Mesothelial cell of epicardium (in vitro differentiated cells): ENCODE data around the gene CIROP. TPM values are rescaled to one million over a fixed set of nuclear protein-coding genes. Genes with fewer than 3 reads are reported as not detected.

Experiments
- DNase-seq, 2 experiments: peaks; one replicate each; pipeline ENCODE4 v3.0.0; 2021; ENCODE audit warnings: low spot score in 2 of 2; ENCODE audit not compliant: unreplicated experiment in 2 of 2
- H3K27ac Mint-ChIP-seq: 2 replicates; pipeline ENCODE4 v1.8.0; 2021; ENCODE audit warnings: mixed read lengths
- H3K27me3 Mint-ChIP-seq: 2 replicates; pipeline ENCODE4 v1.8.0; 2021; ENCODE audit warnings: low read depth, mixed read lengths
- H3K36me3 Mint-ChIP-seq: 2 replicates; pipeline ENCODE4 v1.8.0; 2021; ENCODE audit warnings: mixed read lengths
- H3K4me1 Mint-ChIP-seq: 2 replicates; pipeline ENCODE4 v1.8.0; 2021; ENCODE audit warnings: mixed read lengths
- H3K4me3 Mint-ChIP-seq: 2 replicates; pipeline ENCODE4 v1.8.0; 2021; ENCODE audit warnings: mild to moderate bottlenecking, moderate library complexity, mixed read lengths
- H3K9me3 Mint-ChIP-seq: 2 replicates; pipeline ENCODE4 v1.8.0; 2021; ENCODE audit warnings: mixed read lengths
- total RNA-seq: library from RNA; stranded (reverse); gene quantifications from 3 replicates; pipeline ENCODE4 v1.2.1, GENCODE V29; 2021
- TF ChIP-seq, protein P1 (sequence below): fragments of 200-600 bp; sonication (generic); IDR thresholded peaks from one replicate; pipeline ENCODE4 v1.5.0; 2021; ENCODE audit warnings: antibody characterized with exemption; ENCODE audit not compliant: unreplicated experiment

Gene CIROP, protein sequence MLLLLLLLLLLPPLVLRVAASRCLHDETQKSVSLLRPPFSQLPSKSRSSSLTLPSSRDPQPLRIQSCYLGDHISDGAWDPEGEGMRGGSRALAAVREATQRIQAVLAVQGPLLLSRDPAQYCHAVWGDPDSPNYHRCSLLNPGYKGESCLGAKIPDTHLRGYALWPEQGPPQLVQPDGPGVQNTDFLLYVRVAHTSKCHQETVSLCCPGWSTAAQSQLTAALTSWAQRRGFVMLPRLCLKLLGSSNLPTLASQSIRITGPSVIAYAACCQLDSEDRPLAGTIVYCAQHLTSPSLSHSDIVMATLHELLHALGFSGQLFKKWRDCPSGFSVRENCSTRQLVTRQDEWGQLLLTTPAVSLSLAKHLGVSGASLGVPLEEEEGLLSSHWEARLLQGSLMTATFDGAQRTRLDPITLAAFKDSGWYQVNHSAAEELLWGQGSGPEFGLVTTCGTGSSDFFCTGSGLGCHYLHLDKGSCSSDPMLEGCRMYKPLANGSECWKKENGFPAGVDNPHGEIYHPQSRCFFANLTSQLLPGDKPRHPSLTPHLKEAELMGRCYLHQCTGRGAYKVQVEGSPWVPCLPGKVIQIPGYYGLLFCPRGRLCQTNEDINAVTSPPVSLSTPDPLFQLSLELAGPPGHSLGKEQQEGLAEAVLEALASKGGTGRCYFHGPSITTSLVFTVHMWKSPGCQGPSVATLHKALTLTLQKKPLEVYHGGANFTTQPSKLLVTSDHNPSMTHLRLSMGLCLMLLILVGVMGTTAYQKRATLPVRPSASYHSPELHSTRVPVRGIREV
- not detected in 3 replicates for total RNA-seq

DNA sequence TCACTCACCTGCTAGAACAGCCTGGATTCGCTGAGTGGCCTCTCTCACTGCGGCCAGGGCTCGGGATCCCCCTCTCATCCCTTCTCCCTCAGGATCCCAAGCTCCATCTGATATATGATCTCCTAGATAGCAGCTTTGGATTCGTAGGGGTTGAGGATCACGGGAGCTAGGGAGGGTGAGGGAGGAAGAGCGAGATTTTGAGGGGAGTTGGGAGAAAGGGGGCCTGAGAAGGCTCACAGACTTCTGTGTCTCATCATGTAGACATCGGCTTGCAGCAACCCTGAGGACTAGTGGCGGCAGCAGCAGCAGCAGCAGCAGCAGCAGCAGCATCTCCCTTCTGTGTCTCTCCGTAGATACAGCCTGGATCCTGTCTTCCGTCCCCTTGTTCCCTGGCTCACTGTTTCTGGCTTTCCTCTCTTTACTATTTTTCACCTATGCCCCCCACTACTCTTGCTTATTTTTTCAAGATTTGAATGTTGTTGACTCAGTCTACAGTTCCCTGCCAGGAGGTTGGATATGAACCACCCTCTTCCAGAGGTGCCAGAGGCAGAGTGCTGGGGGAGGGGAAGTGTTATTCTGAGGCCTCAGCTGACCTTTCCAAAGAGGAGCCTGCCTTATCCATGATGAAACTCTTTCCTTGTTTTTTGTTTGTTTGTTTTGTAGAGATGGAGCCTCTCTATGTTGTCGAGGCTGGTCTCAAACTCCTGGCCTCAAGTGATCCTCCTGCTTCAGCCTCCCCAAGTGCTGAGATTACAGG is at the start of gene CIROP:
TSS of gene CIROP (minus strand) at position 399 of the 757 bp plus-strand sequence. CDS start at position 330, 69 bp downstream.
- DNase-seq: no peak
- no peaks in the 10 kb centered on the region for H3K4me1 Mint-ChIP-seq
- H3K4me3 Mint-ChIP-seq: no peak within 1 kb of the TSS
- H3K36me3 Mint-ChIP-seq: no peaks in the 10 kb centered on the region
- no peak within 1 kb of the TSS for H3K27ac Mint-ChIP-seq
- H3K27me3 Mint-ChIP-seq: peaks cover 15% of the 10 kb centered on the region
- TF ChIP-seq, protein P1, sequence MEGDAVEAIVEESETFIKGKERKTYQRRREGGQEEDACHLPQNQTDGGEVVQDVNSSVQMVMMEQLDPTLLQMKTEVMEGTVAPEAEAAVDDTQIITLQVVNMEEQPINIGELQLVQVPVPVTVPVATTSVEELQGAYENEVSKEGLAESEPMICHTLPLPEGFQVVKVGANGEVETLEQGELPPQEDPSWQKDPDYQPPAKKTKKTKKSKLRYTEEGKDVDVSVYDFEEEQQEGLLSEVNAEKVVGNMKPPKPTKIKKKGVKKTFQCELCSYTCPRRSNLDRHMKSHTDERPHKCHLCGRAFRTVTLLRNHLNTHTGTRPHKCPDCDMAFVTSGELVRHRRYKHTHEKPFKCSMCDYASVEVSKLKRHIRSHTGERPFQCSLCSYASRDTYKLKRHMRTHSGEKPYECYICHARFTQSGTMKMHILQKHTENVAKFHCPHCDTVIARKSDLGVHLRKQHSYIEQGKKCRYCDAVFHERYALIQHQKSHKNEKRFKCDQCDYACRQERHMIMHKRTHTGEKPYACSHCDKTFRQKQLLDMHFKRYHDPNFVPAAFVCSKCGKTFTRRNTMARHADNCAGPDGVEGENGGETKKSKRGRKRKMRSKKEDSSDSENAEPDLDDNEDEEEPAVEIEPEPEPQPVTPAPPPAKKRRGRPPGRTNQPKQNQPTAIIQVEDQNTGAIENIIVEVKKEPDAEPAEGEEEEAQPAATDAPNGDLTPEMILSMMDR: no peak
- H3K9me3 Mint-ChIP-seq: no peaks in the 10 kb centered on the region

- H3K27ac Mint-ChIP-seq: peak overlapping the region; percentile 88
- peak; percentile 35 to 48 for DNase-seq
- no peaks in the 10 kb centered on the region for H3K27me3 Mint-ChIP-seq
- H3K4me3 Mint-ChIP-seq: peak overlapping the region; percentile 4
- no peaks in the 10 kb centered on the region for H3K9me3 Mint-ChIP-seq
- H3K4me1 Mint-ChIP-seq: peaks cover 38% of the 10 kb centered on the region
- TF ChIP-seq, protein P1: no peak
- H3K36me3 Mint-ChIP-seq: peaks cover 14% of the 10 kb centered on the region
These were observed 49.3 kb upstream of the CIROP start for GRCh38 chr14:23153851-23154796.

DNA sequence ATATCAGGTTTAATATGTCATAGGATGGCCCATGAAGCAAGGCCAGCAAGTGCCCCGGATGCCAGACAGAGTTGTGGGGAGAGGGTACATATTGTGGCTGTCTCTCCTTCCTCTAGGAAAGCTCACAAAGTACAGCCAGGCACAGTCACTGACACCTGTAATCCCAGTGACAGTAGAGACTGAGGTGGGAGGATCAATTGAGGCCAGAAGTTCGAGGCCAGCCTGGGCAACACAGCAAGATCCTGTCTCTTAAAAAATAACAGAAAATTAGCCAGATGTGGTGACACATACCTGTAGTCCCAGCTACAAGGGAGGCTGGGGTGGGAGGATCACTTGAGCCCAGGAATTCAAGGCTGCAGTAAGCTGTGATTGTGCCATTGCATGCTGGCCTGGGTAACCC is 46.6 kb upstream of the CIROP start:
- Mint-ChIP-seq H3K4me1 (peaks cover 37% of the 10 kb centered on the region), H3K36me3 (peaks cover 19% of the 10 kb centered on the region), H3K9me3 (peaks cover 5% of the 10 kb centered on the region), H3K27me3 (no peaks in the 10 kb centered on the region), H3K4me3 (no peak overlapping the region), H3K27ac (no peak overlapping the region)
- no peak for DNase-seq
- TF ChIP-seq, protein P1: no peak

GRCh38 chr14:23149745-23150144 is 45.0 kb upstream of the CIROP start:
- Mint-ChIP-seq H3K4me3 (no peak overlapping the region), H3K27ac (no peak overlapping the region), H3K9me3 (peaks cover 5% of the 10 kb centered on the region), H3K27me3 (no peaks in the 10 kb centered on the region), H3K4me1 (peaks cover 36% of the 10 kb centered on the region), H3K36me3 (peaks cover 21% of the 10 kb centered on the region)
- no peak for DNase-seq
- TF ChIP-seq, protein P1: no peak
